Effector memory CD4-positive, alpha-beta T cell (primary cell): ENCODE data around the gene CHPF2.

Experiments used
- DNase-seq, 3 donors: peaks; one replicate each; pipeline ENCODE4 v3.0.0-alpha.2; 2020
- H3K27ac ChIP-seq: 2 replicates; pipeline ENCODE4 v1.7.0; 2013; ENCODE audit warnings: mild to moderate bottlenecking, low read length, moderate library complexity; ENCODE audit not compliant: insufficient read depth, poor library complexity, severe bottlenecking
- H3K27me3 ChIP-seq: replicated peaks from 2 replicates; pipeline ENCODE4 v1.7.0; 2013; ENCODE audit warnings: mild to moderate bottlenecking, low read length; ENCODE audit not compliant: insufficient read depth, control insufficient read depth, poor library complexity, severe bottlenecking
- H3K36me3 ChIP-seq: 2 replicates; pipeline ENCODE4 v1.7.0; 2013; ENCODE audit warnings: mild to moderate bottlenecking, low read length, moderate library complexity; ENCODE audit not compliant: control insufficient read depth, insufficient read depth
- H3K4me1 ChIP-seq: 2 replicates; pipeline ENCODE4 v1.7.0; 2013; ENCODE audit warnings: low read length, mild to moderate bottlenecking; ENCODE audit not compliant: control insufficient read depth, insufficient read depth, poor library complexity, severe bottlenecking
- H3K4me3 ChIP-seq: 2 replicates; pipeline ENCODE4 v1.7.0; 2013; ENCODE audit warnings: low read length, low read depth, mild to moderate bottlenecking; ENCODE audit not compliant: insufficient read depth, poor library complexity, severe bottlenecking
- H3K9me3 ChIP-seq: 2 replicates; pipeline ENCODE4 v1.7.0; 2013; ENCODE audit warnings: mild to moderate bottlenecking, low read length, moderate library complexity; ENCODE audit not compliant: control insufficient read depth

CHPF2 gene

DNA sequence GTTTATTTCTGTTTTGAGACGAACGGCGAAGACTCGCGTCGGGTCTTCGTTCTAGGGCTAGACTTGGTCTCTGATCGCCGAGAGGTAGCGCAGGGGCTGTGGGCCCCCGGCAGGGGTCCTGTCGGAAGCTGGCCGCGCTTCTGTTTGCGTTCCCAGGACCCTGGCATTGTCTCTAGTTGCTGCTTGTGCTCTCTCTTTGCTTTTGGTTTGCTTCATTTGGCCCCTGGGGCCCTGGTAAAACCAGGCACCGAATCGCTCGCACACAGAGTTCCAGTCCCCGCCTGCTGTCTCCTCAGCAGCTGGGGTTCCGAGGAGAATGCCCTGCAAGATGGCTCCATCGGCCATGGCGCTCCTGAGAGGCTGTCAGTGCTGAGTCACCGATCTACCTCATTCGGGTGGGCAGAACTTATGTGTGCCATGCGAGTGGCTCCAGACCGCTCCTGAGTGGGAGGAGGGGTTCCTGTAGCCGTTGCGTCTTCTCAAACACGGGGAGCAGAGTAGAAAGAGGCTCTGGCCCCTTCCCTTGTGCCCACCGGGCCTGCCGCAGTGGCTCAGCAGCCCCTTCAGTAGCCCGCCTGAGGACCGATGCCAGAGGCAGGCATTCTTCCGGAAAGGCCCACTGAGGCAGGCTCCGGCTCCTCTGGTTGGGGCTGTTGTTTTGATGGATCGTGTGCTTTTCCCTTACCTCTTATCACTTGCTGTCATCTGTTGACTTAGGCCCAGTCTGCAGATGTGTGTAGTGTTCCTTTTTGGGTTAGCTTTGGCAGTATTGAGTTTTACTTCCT, 826 bp downstream of the CHPF2 start:
- Histone ChIP-seq H3K9me3 (no peaks in the 10 kb centered on the region), H3K27me3 (no peaks in the 10 kb centered on the region), H3K27ac (peak overlapping the region; percentile 73), H3K36me3 (peaks cover 33% of the 10 kb centered on the region), H3K4me3 (peak overlapping the region; percentile 98), H3K4me1 (peaks cover 17% of the 10 kb centered on the region)
- DNase-seq = peak; percentile 47 to 55 (median 48)

DNA sequence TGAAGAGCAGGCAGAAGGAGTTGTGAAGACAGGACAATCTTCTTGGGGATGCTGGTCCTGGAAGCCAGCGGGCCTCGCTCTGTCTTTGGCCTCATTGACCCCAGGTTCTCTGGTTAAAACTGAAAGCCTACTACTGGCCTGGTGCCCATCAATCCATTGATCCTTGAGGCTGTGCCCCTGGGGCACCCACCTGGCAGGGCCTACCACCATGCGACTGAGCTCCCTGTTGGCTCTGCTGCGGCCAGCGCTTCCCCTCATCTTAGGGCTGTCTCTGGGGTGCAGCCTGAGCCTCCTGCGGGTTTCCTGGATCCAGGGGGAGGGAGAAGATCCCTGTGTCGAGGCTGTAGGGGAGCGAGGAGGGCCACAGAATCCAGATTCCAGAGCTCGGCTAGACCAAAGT, 1.5 kb downstream of the CHPF2 start:
- Histone ChIP-seq H3K27ac (no peak overlapping the region), H3K4me3 (peak overlapping the region; percentile 98), H3K9me3 (no peaks in the 10 kb centered on the region), H3K4me1 (peaks cover 17% of the 10 kb centered on the region), H3K36me3 (peaks cover 40% of the 10 kb centered on the region), H3K27me3 (no peaks in the 10 kb centered on the region)
- no peak for DNase-seq

DNA sequence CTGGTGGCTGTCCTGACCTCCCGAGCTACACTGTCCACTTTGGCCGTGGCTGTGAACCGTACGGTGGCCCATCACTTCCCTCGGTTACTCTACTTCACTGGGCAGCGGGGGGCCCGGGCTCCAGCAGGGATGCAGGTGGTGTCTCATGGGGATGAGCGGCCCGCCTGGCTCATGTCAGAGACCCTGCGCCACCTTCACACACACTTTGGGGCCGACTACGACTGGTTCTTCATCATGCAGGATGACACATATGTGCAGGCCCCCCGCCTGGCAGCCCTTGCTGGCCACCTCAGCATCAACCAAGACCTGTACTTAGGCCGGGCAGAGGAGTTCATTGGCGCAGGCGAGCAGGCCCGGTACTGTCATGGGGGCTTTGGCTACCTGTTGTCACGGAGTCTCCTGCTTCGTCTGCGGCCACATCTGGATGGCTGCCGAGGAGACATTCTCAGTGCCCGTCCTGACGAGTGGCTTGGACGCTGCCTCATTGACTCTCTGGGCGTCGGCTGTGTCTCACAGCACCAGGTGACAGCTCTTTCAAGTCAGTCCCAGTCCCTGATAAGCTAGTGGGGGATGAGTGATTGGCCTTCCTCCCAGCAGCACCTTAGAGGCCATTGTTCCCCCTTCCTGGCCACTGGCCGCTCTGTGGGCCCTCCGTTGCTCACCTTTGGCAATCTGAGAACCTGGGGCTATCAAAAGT, 3.0 kb downstream of the CHPF2 start:
- peaks cover 17% of the 10 kb centered on the region for H3K4me1 ChIP-seq
- peaks cover 46% of the 10 kb centered on the region for H3K36me3 ChIP-seq
- H3K4me3 ChIP-seq = no peak overlapping the region
- no peaks in the 10 kb centered on the region for H3K27me3 ChIP-seq
- no peak overlapping the region for H3K27ac ChIP-seq
- DNase-seq = no peak
- H3K9me3 ChIP-seq = no peaks in the 10 kb centered on the region

DNA sequence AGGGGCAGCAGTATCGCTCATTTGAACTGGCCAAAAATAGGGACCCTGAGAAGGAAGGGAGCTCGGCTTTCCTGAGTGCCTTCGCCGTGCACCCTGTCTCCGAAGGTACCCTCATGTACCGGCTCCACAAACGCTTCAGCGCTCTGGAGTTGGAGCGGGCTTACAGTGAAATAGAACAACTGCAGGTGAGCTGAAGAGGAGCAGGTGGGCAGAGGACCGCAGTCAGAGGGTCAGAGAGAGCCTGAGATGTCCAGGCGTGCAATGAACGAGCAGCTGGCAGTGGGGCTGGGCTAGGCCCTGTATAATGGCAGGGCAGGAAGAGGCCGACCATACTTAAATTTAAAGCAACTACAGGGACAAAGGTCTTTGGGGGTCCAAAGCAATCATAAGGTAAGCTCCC, 4.1 kb downstream of the CHPF2 start:
- peaks cover 17% of the 10 kb centered on the region for H3K4me1 ChIP-seq
- H3K27ac ChIP-seq = no peak overlapping the region
- H3K4me3 ChIP-seq = no peak overlapping the region
- peaks cover 46% of the 10 kb centered on the region for H3K36me3 ChIP-seq
- DNase-seq = no peak
- no peaks in the 10 kb centered on the region for H3K9me3 ChIP-seq
- no peaks in the 10 kb centered on the region for H3K27me3 ChIP-seq

DNA sequence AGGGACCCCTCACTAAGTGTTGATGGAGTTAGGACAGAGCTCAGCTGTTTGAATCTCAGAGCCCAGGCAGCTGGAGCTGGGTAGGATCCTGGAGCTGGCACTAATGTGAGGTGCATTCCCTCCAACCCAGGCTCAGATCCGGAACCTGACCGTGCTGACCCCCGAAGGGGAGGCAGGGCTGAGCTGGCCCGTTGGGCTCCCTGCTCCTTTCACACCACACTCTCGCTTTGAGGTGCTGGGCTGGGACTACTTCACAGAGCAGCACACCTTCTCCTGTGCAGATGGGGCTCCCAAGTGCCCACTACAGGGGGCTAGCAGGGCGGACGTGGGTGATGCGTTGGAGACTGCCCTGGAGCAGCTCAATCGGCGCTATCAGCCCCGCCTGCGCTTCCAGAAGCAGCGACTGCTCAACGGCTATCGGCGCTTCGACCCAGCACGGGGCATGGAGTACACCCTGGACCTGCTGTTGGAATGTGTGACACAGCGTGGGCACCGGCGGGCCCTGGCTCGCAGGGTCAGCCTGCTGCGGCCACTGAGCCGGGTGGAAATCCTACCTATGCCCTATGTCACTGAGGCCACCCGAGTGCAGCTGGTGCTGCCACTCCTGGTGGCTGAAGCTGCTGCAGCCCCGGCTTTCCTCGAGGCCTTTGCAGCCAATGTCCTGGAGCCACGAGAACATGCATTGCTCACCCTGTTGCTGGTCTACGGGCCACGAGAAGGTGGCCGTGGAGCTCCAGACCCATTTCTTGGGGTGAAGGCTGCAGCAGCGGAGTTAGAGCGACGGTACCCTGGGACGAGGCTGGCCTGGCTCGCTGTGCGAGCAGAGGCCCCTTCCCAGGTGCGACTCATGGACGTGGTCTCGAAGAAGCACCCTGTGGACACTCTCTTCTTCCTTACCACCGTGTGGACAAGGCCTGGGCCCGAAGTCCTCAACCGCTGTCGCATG, 5.2 kb downstream of the CHPF2 start:
- no peaks in the 10 kb centered on the region for H3K9me3 ChIP-seq
- H3K27me3 ChIP-seq = no peaks in the 10 kb centered on the region
- no peak for DNase-seq
- no peak overlapping the region for H3K4me3 ChIP-seq
- peaks cover 13% of the 10 kb centered on the region for H3K4me1 ChIP-seq
- H3K36me3 ChIP-seq = peaks cover 46% of the 10 kb centered on the region
- H3K27ac ChIP-seq = no peak overlapping the region

DNA sequence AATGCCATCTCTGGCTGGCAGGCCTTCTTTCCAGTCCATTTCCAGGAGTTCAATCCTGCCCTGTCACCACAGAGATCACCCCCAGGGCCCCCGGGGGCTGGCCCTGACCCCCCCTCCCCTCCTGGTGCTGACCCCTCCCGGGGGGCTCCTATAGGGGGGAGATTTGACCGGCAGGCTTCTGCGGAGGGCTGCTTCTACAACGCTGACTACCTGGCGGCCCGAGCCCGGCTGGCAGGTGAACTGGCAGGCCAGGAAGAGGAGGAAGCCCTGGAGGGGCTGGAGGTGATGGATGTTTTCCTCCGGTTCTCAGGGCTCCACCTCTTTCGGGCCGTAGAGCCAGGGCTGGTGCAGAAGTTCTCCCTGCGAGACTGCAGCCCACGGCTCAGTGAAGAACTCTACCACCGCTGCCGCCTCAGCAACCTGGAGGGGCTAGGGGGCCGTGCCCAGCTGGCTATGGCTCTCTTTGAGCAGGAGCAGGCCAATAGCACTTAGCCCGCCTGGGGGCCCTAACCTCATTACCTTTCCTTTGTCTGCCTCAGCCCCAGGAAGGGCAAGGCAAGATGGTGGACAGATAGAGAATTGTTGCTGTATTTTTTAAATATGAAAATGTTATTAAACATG, 6.0 kb downstream of the CHPF2 start:
- Histone ChIP-seq H3K27ac (no peak overlapping the region), H3K4me1 (peaks cover 15% of the 10 kb centered on the region), H3K4me3 (no peak overlapping the region), H3K27me3 (no peaks in the 10 kb centered on the region), H3K36me3 (peaks cover 46% of the 10 kb centered on the region), H3K9me3 (no peaks in the 10 kb centered on the region)
- DNase-seq = no peak

DNA sequence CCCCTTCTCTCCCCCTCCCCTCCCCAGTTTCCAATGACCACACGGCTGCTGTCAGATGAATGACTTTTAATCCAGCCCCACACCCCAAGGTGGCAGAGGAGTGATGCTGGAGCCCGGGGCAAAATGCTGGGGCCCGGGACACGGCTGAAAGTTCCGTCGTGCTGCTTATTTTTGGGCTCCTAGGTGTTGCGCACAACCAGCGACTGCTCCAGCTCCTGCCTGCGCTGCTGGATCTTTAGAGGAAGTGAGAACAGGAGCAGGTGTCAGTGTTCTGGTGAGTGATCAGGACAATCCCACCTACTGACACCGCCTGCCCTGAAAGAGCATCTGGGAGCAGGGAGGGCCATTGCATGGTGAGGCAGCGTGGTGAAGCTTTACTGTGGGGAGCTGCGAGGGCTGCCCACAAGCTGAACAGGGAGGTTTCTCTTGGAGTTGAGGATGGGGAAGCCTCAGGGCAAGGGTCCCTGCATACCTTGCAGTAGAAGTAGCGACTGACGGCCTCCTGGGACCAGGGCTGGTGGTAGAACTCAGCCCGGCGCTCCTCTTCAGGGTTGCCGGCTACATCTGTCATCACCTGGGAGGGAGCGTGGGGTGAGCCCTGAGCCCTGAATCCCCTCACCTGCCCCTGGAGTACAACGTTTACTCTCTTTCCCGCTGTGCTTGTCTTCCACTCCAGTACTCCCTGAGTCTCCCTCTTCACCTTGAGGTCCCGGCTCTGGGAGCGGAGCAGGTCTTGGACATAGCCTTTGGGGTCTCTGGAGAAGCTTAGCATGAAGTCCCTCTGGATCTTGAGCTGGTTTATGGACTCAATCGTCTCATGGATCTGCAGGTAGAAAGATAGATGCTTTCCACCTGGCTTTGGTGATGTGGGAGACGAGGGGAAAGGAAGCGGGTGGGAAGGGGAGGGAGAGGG, 6.9 kb downstream of the CHPF2 start:
- Histone ChIP-seq H3K4me3 (no peak overlapping the region), H3K9me3 (no peaks in the 10 kb centered on the region), H3K4me1 (peaks cover 15% of the 10 kb centered on the region), H3K27ac (no peak overlapping the region), H3K36me3 (peaks cover 46% of the 10 kb centered on the region), H3K27me3 (no peaks in the 10 kb centered on the region)
- DNase-seq = no peak

DNA sequence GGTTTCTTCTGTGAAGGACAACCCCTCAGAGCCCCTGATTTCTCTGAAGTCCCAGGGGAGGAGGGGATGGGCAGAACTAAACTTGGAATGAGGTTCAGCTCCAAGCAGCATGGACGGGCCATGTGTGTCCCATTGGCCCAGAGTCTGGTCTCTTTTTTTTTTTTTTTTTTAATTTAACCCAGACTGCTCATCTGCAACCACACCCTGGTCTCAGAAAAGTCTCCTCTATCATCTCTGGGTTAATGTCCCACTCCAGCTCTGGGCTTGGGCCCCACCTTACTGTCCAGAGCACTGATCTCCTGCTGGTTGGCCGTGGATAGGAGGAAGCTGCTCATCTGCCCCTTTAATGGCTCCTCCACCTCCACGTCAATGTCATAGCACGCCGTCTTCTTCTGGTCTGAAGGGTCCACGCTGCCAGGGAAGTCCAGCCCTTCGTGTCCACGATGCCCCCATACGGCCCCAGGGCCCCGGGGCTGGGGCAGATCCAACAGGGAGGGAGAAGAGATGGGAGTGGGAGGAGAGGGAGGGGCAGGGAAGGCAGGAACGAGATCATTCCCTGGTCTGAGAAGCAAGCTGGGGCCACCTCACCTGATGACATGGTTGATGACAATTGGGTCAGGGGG, 7.7 kb downstream of the CHPF2 start:
- no peak for DNase-seq
- no peak overlapping the region for H3K27ac ChIP-seq

More for the DNA sequence above, 7.7 kb downstream of the CHPF2 start:
- Histone ChIP-seq H3K36me3 (peaks cover 43% of the 10 kb centered on the region), H3K4me1 (peaks cover 20% of the 10 kb centered on the region), H3K27me3 (peaks cover 6% of the 10 kb centered on the region), H3K9me3 (no peaks in the 10 kb centered on the region), H3K4me3 (no peak overlapping the region)
